GM12878 (cell line): ENCODE data around the gene CEP120. TPM values are rescaled to one million over a fixed set of nuclear protein-coding genes. Genes with fewer than 3 reads are reported as not detected.

ENCODE experiments used
- ATAC-seq: fragments of 200-7000 bp; cut with Tn5 transposase; 3 replicates; pipeline ENCODE4 v1.9.1; 2020; ENCODE audit warnings: mild to moderate bottlenecking, moderate library complexity
- BruUV-seq: library from RNA; stranded (reverse); fragments of 400-500 nt; replicated peaks from 2 replicates; lab custom pipeline; 2021; lab: Mats Ljungman, UMichigan
- CTCF ChIA-PET: fragments of 300-600 bp; sonication (Branson Sonifier 250); formaldehyde crosslinking; extraction: SDS; loops from one replicate; lab custom pipeline; 2021; ENCODE audit warnings: inconsistent platforms; lab: Yijun Ruan, JAX
- POLR2A ChIA-PET: fragments of 350-600 bp; formaldehyde crosslinking; extraction: SDS; loops from one replicate; lab custom pipeline; 2021; ENCODE audit warnings: inconsistent platforms; lab: Charles Lee
- RAD21 ChIA-PET: fragments of 300-600 bp; sonication (Branson Sonifier 250); formaldehyde crosslinking; loops from one replicate; lab custom pipeline; 2023; ENCODE audit warnings: antibody characterized with exemption; ENCODE audit not compliant: unreplicated experiment; lab: Charles Lee
- SMC1A ChIA-PET: fragments of 300-600 bp; sonication (Branson Sonifier 250); formaldehyde crosslinking; loops from one replicate; lab custom pipeline; 2023; ENCODE audit not compliant: unreplicated experiment, uncharacterized antibody; lab: Charles Lee
- DNase-seq: peaks from one replicate; pipeline ENCODE4 v3.0.0-alpha.2; 2011; ENCODE audit warnings: low read depth, low spot score
- FAIRE-seq: peaks from 3 replicates; lab custom pipeline; 2011; peaks lifted over from hg19 to GRCh38; lab: Jason Lieb, UNC
- H2AFZ ChIP-seq: 2 replicates; pipeline ENCODE4 v1.6.0; 2011; ENCODE audit warnings: low read depth, low read length, control low read depth; ENCODE audit not compliant: control insufficient read depth
- H3K27ac ChIP-seq: 2 replicates; pipeline ENCODE4 v1.5.1; 2011; ENCODE audit warnings: control low read depth; ENCODE audit not compliant: control insufficient read depth, insufficient read depth
- H3K27me3 ChIP-seq, 2 experiments: replicated peaks in 1 of 2; 2 replicates each; pipeline versions ENCODE4 v1.6.0 to v1.6.1; 2011; ENCODE audit warnings: low read length in 1 of 2; ENCODE audit not compliant: control insufficient read depth in 2 of 2, insufficient read depth in 2 of 2
- H3K36me3 ChIP-seq, 2 experiments: 2 replicates each; pipeline ENCODE4 v1.5.1; 2011; ENCODE audit warnings: low read length in 1 of 2; ENCODE audit not compliant: control insufficient read depth in 2 of 2, insufficient read depth in 2 of 2
- H3K4me1 ChIP-seq: 2 replicates; pipeline ENCODE4 v1.6.1; 2011; ENCODE audit warnings: mild to moderate bottlenecking, low read length, moderate library complexity, mixed read lengths; ENCODE audit not compliant: control insufficient read depth, insufficient read depth
- H3K4me2 ChIP-seq: 2 replicates; pipeline ENCODE4 v1.6.0; 2011; ENCODE audit warnings: control low read depth; ENCODE audit not compliant: control insufficient read depth, insufficient read depth
- H3K4me3 ChIP-seq: fragments of 200-600 bp; sonication (generic); 2 replicates; pipeline ENCODE4 v1.5.1; 2016
- H3K79me2 ChIP-seq: 2 replicates; pipeline ENCODE4 v1.6.0; 2011; ENCODE audit warnings: low read length; ENCODE audit not compliant: control insufficient read depth, insufficient read depth
- H3K9ac ChIP-seq: 2 replicates; pipeline ENCODE4 v1.8.0; 2011; ENCODE audit warnings: low read length, control low read depth, mixed read lengths; ENCODE audit not compliant: control insufficient read depth, insufficient read depth
- H3K9me3 ChIP-seq: replicated peaks from 3 replicates; pipeline ENCODE4 v1.5.1; 2011; ENCODE audit warnings: mild to moderate bottlenecking, low read length; ENCODE audit not compliant: control insufficient read depth, insufficient read depth
- H4K20me1 ChIP-seq: 2 replicates; pipeline ENCODE4 v1.6.0; 2011; ENCODE audit not compliant: control insufficient read depth, insufficient read depth
- DPF2 ChIP-seq: fragments of 450-650 bp; IDR thresholded peaks from 2 replicates; pipeline ENCODE4 v1.6.1; 2017; ENCODE audit warnings: mild to moderate bottlenecking
- EGR1 ChIP-seq, 2 experiments: IDR thresholded peaks; 1 replicate in 1 of 2; 2 replicates in 1 of 2; pipeline ENCODE4 v1.6.1; 2011 to 2012; ENCODE audit warnings: low read depth in 2 of 2, low read length in 2 of 2, borderline replicate concordance in 1 of 2, mild to moderate bottlenecking in 1 of 2, moderate library complexity in 1 of 2
- FOXK2 ChIP-seq: fragments of 450-650 bp; IDR thresholded peaks from 2 replicates; pipeline ENCODE4 v1.6.1; 2017; ENCODE audit warnings: mild to moderate bottlenecking, moderate library complexity
- KLF5 ChIP-seq: fragments of 450-650 bp; IDR thresholded peaks from 2 replicates; pipeline ENCODE4 v1.6.1; 2014; ENCODE audit warnings: mild to moderate bottlenecking; ENCODE audit not compliant: partially characterized antibody
- LARP7 ChIP-seq: fragments of 450-650 bp; IDR thresholded peaks from 2 replicates; pipeline ENCODE4 v1.6.1; 2017; ENCODE audit warnings: mild to moderate bottlenecking
- MYB ChIP-seq: fragments of 150-350 bp; IDR thresholded peaks from 2 replicates; pipeline ENCODE4 v1.6.1; 2014; ENCODE audit warnings: mild to moderate bottlenecking, low read depth, low read length, borderline replicate concordance
- NKRF ChIP-seq: fragments of 450-650 bp; conservative IDR thresholded peaks from 2 replicates; pipeline ENCODE4 v1.6.1; 2017; ENCODE audit warnings: mild to moderate bottlenecking, moderate library complexity
- NR2C1 ChIP-seq: fragments of 450-650 bp; IDR thresholded peaks from 2 replicates; pipeline ENCODE4 v1.6.1; 2017; ENCODE audit warnings: antibody characterized with exemption, mild to moderate bottlenecking, moderate library complexity
- RFX5 ChIP-seq: IDR thresholded peaks from 2 replicates; pipeline ENCODE4 v1.6.1; 2011; ENCODE audit warnings: low read depth, low read length, improper control_type of control experiment
- SIN3A ChIP-seq: IDR thresholded peaks from 2 replicates; pipeline ENCODE4 v1.6.1; 2012; ENCODE audit warnings: low read depth, low read length, improper control_type of control experiment
- TCF7 ChIP-seq: IDR thresholded peaks from 2 replicates; pipeline ENCODE4 v1.6.1; 2014; ENCODE audit warnings: antibody characterized with exemption, borderline replicate concordance
- ZSCAN29 ChIP-seq: fragments of 450-650 bp; IDR thresholded peaks from 2 replicates; pipeline ENCODE4 v1.6.1; 2017; ENCODE audit warnings: mild to moderate bottlenecking, moderate library complexity
- WGBS: methylation state at CpG from one replicate; pipeline ENCODE4 v1.1.6; 2016; ENCODE audit warnings: low lambda C conversion rate; ENCODE audit not compliant: insufficient replicate concordance, insufficient coverage; ENCODE audit errors: missing lambda C conversion rate; 5-methylcytosine and 5-hydroxymethylcytosine counted together
- in situ Hi-C: fragments of 300-500 bp; cut with MboI; formaldehyde crosslinking; loops from 9 replicates; pipeline ENCODE4 v1.14.3; 2018; ENCODE audit warnings: mixed read lengths
- intact Hi-C: fragments of 100-400 bp; cut with micrococcal nuclease; formaldehyde crosslinking; loops from one replicate; pipeline ENCODE4 v1.14.2; 2022; ENCODE audit not compliant: unreplicated experiment
- polyA plus RNA-seq, 11 experiments: library from polyadenylated mRNA; depleted of rRNA in 4 of 11; unstranded in 6 of 11; stranded (reverse) in 5 of 11; fragments of >200 nt; fragmentation: Nextera tagmentation in 4 of 11; fragmentation: Illumina TruSeq in 1 of 11; extraction: Ambion mirVana in 4 of 11; extraction: Trizol in 1 of 11; gene quantifications; 1 replicate in 1 of 11; 2 replicates in 10 of 11; pipeline versions ENCODE4 v1.2.1 to v1.2.3, GENCODE V29; 2011 to 2016; ENCODE audit warnings: inconsistent platforms in 2 of 11, missing spikeins in 2 of 11, low read depth in 1 of 11
- total RNA-seq, 4 experiments: library from RNA; depleted of rRNA in 3 of 4; stranded (reverse); fragments of >200 nt in 3 of 4; fragmentation: Illumina TruSeq in 1 of 4; extraction: Trizol in 1 of 4; gene quantifications; 2 replicates each; pipeline versions ENCODE4 v1.2.1 to v1.2.3, GENCODE V29; 2013 to 2021

CEP120 gene
- total and polyA plus RNA-seq, 10 of the 15 experiments (the other 5 are each of a cell fraction or from before 2014, with no cell fraction given) = 4.1 to 23.0 (median 13.1) TPM

GRCh38 chr5:123422433-123423277 is 548 bp downstream of the CEP120 start:
- WGBS = 0% methylated on average over 26 of the region's 45 CpGs
- peak overlapping the region; percentile 72 for H3K9ac ChIP-seq
- CTCF ChIA-PET = interaction anchor here (1.0 to 3.0 kb wide), 33 partner anchors 10 to 720 kb away, joined by 3 to 37 read pairs (median 5); partner anchors contain the start of gene CSNK1G3
- ATAC-seq = peak; percentile 37
- no peaks in the 10 kb centered on the region; the same call in 1 of the 2 replicates for H3K4me1 ChIP-seq
- BruUV-seq = no TSS peak
- H3K4me2 ChIP-seq = peak overlapping the region; percentile 81
- TF ChIP-seq NKRF (peak; percentile 94), NR2C1 (no peak), DPF2 (peak; percentile 61; the same call in 1 of the 2 replicates), MYB (no peak), ZSCAN29 (peak; percentile 83; the same call in 1 of the 2 replicates), SIN3A (peak; percentile 21; the same call in 1 of the 2 replicates), LARP7 (peak; percentile 87; the same call in 1 of the 2 replicates), FOXK2 (no peak), EGR1 (IDR thresholded peaks at IDR 0.05; ENCODE audit: borderline replicate concordance in 1 of 2, low read depth in 2 of 2, low read length in 2 of 2) (0 out of 3 replicates have a peak, but pooled peaks of 1 of the 2 experiments have one; percentile 10), TCF7 (0 out of 2 replicates have a peak, but pooled peaks have one; percentile 5), RFX5 (no peak), KLF5 (peak; percentile 30)
- TF ChIP-seq, all 136 proteins: peak for 8
- POLR2A ChIA-PET = interaction anchor here (0.6 to 2.9 kb wide), 10 partner anchors 25 to 183 kb away, joined by 3 to 16 read pairs (median 5); partner anchors contain the start of gene CSNK1G3
- intact Hi-C loops (loop anchor here (1.0 kb wide), 4 partner anchors 26 to 189 kb away; partner anchors contain the start of gene CSNK1G3), in situ Hi-C loops (loop anchor here (25.0 kb wide), 1 partner anchor 190 kb away; no protein-coding TSS in a partner anchor)
- H3K4me3 ChIP-seq = peak overlapping the region; percentile 83
- RAD21 ChIA-PET = interaction anchor here (0.9 to 4.0 kb wide), 24 partner anchors 10 to 189 kb away, joined by 3 to 30 read pairs (median 6); partner anchors contain the start of gene CSNK1G3
- no peaks in the 10 kb centered on the region for H4K20me1 ChIP-seq
- SMC1A ChIA-PET = interaction anchor here (0.6 to 6.9 kb wide), 34 partner anchors 10 to 720 kb away, joined by 3 to 52 read pairs (median 5); partner anchors contain the start of gene CSNK1G3
- no peak for DNase-seq
- peak overlapping the region; percentile 81 for H3K27ac ChIP-seq
- no peak for FAIRE-seq
- peak overlapping the region; percentile 85 for H2AFZ ChIP-seq
- peaks cover 31% of the 10 kb centered on the region for H3K79me2 ChIP-seq
- H3K27me3 ChIP-seq = no peaks in the 10 kb centered on the region
- no peaks in the 10 kb centered on the region for H3K9me3 ChIP-seq
- H3K36me3 ChIP-seq = peaks cover 0 to 4% of the 10 kb centered on the region in 2 experiments; a peak in 1 of 4 replicates
